Right forelimb (tissue), 1 donor: ENCODE data around the gene RHBDD3.

ENCODE experiments used
- DNase-seq: peaks from one replicate; pipeline ENCODE4 v3.0.0-alpha.2; 2018

The RHBDD3 gene

GRCh38 chr22:29267858-29268510 is at the start of gene RHBDD3, which contains the start of gene EWSR1:
TSS of gene RHBDD3 (minus strand) at chr22:29267981. CDS start at chr22:29265626, 2,355 bp downstream.
TSS of gene EWSR1 (plus strand) at chr22:29268268. CDS start at chr22:29268337, 69 bp downstream.
- peak; percentile 99 for DNase-seq

DNA sequence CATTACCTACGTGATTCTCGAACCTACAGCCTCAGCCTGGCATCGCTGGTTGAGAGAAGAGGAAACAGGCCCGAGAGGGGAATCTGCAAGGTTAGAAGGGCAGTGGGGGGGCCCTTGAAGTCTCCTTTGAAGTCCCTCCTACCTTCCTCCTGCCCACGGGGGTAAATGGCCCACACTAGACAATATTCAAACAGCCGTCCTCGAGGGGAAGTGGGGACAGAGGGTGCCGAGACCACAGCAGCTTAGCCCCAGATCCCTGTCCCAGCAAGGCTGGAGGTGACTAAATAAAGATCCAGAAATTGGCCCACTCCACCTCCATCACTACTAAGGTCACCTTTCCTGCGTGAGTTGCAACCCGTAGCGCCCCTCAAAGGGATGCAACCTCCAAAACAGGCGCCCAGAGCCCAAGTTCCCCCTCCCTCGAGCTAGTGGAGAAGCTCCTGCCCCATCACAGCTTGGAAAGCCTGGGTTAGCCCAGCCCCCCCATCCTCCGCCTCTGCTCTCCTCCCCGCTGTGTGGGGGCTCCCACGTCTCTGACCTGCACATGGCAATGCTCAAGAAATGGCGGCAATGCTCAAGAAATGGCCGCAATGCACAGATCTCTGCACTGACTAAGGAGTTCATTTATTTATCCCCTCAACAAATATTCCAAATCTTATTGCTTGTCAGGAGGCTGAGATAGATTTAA is 48.5 kb upstream of the RHBDD3 start:
- no peak for DNase-seq

- peak; percentile 66 for DNase-seq
Observed at GRCh38 chr22:29315286-29316140, 47.7 kb upstream of the RHBDD3 start, which contains the start of gene RASL10A. TSS of gene RASL10A (minus strand) at chr22:29315697. CDS start at chr22:29315246, 451 bp downstream.

DNA sequence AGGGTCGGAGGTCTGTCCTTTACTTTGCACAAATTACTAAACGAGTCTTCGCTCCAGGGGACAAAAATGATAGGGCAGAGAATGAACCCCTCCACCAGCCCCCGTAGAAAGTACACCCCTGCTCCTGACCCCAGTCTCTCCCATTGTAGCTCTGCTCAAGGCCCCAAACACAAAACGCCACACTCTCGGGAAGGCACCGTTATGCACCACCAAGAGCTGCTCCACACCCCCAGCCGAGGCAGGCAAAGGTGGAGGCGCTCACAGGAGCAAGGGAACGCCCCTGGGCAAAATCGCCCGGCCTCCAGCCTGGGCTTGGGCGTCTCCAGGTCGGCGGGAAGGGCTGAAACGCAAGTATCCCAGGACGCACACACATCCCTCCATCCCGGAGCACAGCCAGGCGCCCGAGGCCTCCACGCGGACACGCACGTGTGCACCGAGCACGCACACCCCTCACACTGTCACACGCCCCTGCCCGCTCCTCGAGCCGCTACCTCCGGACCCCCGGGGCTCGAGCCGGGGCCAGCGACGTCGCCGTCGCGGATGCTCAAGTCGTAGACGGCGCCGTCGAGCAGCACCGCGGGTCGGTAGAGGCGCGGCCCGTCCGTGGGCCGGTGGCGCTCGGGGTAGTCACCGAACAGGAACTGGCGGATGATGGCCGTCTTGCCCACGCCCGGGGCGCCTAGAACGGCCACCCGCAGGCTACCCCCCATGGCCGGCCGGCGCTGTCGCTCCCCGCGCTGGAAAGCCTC is 46.9 kb upstream of the RHBDD3 start:
- DNase-seq: peak; percentile 43

DNA sequence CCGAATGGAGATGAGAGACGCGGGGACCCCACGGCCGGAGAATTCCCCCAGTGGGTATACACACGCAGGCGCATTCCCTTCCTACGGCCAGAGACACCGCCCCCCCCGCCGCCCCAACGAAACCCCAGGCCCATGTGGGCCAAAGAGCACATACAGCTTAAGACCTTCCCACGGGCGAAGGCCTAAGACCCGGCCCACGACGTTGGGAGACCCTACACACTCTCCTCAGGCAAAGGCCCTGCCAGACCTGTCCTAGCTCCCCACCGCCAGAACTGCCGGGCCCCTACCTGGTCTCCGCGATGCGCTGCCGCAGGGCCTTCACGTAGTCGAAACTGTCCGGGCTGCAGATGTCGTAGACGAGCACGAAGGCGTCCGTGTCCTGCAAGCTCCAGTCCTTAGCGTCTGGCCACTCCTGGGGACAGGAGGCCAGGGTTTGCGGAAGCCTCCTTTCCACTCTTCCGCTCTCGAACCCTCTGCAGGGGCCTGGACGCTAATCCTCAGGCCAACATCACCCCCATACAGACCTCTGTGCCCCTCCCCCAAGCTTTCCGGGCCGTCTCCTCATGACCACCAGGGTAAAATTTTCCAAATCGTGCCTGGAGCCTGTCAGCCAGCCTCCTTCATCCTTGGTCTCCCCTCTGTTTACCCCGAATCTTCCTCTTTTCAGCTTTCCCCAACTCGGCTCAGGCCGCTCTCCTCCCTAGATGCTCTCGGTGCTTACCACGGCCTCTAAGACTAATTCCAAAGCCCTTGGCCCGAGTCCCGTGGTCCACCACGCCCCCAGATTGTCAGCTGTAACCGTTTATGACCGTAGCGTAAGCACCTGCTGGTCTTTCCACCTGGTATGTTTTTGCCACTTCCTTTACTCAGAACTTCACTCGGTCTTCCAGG is 46.0 kb upstream of the RHBDD3 start:
- peak; percentile 50 for DNase-seq

DNA sequence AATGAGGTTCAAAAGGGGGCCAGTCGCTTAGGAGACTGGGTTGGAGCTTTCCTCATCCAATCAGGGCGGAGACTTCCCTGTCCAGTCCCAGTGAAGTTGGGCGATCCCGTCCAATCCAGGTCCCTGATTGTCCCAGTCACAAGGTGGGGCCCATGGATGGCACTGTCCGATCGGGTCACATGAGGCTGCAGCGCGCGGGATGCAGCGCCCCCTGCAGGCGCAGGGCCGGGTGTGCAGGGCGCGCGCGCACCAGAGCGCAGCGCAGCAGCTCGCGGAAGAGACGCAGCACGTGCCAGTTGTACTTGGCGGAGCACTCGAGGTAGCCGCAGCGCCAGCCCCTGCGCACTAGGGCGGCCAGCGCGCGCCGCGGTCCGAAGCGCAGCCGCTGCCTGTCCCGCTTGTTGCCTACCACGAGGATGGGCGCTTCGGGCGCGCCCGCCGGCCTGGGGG is 45.4 kb upstream of the RHBDD3 start:
- peak; percentile 78 for DNase-seq

DNA sequence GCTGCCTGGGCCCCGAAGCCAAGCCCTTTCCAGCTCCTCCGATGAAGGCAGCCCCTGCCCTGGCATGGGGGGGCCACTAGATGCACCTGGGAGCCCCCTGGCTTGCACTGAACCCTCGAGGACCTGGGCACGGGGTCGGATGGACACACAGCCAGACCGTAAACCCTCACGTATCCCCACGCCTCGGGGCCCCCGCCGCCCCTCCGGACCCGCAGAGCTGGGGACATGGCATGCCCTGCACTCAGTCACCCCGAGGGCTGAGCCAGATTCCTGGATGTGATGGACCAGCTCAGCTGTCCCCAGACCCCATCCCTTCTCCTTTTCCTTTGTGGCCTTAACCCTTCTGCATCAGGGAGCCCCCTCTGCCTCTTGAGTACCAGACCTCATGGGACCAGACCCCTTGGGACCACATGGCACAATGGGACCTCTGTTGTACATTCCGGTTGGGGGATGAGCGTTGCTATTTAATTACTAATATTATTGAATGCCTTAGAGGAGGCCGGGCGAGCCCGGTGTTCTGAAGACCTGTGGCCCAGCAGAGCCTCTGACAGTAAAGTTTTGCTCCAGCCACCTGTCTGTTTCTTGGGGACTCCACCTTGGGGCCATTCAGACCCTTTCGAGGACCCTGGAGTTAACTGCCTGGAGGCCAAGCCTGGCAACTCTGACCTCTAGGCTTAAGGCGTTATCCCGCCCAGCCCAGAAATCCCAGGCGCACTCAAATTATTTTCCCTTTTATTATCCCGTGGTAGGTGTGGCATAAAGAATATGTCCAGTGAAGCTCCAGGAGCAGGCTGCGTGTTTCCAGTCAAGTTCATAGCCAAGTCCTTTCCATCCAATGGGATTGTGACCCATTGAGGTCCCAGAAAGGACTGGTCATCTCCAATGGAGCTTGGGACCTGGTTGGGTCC is 44.7 kb upstream of the RHBDD3 start:
- no peak for DNase-seq

DNA sequence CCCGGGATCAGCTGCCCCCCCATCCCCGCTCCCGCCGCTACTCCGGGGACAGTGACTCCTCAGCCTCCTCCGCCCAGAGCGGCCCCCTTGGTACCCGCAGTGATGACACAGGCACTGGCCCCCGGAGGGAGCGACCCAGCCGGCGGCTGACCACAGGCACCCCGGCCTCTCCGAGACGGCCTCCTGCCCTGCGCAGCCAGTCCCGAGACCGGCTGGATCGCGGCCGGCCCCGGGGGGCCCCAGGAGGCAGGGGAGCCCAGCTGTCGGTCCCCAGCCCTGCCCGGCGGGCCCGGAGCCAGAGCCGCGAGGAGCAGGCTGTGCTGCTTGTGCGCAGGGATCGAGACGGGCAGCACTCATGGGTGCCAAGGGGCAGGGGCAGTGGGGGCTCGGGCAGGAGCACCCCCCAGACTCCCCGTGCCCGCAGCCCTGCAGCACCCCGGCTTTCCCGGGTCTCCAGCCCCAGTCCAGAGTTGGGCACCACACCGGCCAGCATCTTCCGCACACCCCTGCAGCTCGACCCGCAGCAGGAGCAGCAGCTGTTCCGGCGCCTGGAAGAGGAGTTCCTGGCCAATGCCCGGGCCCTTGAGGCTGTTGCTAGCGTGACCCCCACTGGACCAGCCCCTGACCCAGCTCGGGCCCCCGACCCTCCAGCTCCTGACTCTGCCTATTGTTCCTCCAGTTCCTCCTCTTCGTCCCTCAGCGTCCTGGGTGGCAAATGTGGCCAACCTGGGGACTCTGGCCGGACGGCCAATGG is 43.9 kb upstream of the RHBDD3 start:
- DNase-seq: no peak

DNA sequence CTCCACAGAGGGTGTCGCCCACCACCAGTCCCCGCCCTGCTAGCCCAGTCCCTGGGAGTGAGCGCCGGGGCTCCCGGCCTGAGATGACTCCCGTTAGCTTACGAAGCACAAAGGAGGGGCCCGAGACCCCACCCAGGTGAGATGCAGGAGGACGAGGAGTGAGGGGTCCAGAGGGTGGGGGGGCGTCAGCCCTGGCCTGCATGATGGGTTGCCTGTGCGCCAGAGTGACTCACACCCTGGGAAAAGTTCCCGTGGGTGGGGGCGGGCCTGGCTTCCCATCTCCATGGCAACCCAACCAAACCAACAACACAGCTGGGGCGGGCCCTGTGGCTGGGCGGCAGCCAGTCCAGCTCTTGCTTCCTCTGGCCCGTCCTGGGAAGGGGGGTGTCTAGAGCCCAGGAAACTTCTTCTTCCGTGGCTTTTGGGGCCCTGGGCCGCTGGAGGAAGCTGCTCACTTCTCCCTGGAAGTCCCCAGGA is 43.1 kb upstream of the RHBDD3 start:
- peak; percentile 98 for DNase-seq

- no peak for DNase-seq
Observed at GRCh38 chr22:29310065-29310862, 42.5 kb upstream of the RHBDD3 start.

DNA sequence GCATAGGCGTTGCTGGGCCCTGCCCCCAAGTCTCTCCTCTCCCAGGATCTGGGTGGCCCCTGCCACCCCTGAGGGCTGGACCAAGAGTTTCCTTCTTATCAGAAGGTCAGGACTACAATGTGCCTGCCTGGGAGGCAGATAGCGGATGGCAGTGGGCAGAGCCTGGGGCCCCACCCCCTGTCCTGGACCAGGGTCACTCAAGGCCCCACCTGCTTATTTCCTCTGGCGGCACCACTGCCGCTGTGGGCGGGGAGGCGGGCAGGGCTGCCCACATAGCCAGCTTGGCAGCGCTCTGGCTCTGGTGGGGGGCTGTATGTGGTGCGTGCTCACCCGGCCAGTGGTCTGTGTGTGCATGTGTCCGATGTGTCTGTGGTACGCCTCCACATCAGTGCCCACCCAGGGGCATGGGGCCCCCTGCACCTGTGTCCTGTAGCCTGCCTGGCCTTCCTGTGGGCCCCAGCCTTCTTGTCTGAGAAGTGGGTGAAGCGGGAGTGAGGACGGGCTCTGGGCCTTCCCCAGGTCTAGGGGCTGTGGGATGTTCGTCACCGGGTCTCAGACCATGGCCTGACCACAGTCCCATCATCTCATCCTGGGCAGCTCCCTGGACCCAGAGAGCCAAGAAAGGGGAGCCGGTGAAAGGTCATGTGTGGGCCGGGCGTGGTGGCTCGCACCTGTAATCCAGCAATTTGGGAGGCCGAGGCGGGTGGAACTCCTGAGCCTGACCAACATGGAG is 41.7 kb upstream of the RHBDD3 start:
- no peak for DNase-seq

DNA sequence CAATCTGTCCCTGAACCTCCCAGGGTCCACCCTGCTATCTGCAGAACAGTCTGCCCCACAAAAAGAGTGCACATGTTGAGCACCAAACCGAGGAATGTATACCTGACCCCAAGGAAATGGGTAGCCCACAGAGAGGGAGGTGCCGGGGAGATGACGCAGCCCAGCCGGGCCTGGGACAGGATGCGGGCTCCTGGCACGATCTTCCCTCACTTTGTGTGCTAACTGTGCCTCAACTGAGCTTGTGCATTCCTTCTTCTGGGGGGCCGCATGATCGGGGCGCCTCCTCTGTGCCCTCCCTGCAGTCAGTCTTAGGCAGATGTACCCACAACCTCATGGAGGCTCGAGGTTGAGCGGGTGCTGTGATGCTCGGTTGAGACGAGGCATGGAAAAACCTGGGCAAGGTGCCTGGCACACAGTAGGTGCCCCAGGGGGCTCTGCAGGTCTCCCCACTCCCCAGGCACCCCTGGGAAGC is 41.0 kb upstream of the RHBDD3 start:
- no peak for DNase-seq

GRCh38 chr22:29308148-29308790 is 40.5 kb upstream of the RHBDD3 start:
- no peak for DNase-seq

GRCh38 chr22:29307596-29308147 is 39.9 kb upstream of the RHBDD3 start:
- DNase-seq: no peak

DNA sequence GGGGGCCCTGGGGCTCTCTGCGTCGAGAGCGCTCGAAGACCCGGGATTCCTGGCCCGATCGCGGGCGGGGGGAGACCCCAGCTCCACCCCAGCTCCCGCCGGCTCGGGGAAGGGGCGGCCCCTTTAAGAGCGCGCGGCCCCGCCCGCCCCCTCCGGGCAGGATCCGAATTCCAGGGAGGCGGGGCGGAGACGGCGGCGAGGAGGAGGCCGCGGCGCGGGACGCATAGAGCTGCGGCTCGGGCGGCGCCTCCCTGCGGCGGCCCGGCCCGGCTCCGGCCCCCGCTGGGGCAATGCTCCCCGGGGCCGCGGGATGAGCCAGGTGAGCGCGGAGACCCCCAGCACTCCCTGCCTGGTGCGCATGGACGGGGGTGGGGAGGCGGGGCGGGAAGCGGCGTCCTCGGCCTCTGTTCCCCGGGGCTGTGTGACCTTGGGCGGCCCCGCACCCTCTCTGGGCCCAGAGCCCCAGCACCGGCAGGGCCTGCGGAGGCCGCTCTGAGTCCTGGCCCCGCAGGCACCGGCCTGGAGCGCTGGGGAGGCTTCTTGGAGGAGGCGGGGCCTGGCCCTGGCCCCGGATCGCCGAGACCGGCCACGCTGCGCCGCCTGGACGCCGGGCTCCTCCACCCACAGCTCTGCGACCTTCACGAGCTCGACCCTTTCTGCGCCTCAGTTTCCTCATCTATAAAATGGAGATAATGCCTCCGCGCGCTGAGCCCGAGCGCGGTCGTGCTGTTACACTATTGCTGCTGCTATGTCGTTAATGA is 39.2 kb upstream of the RHBDD3 start:
- peak; percentile 88 for DNase-seq
